Endothelial cell of umbilical vein (primary cell): Measurements from ENCODE around the gene RPRML.

Experiments used
- CTCF ChIP-seq, 2 donors: IDR thresholded peaks; 1 replicate in 1 of 2; 2 replicates in 1 of 2; pipeline ENCODE4 v1.5.1; 2011; ENCODE audit warnings: low read length in 2 of 2, mild to moderate bottlenecking in 2 of 2, moderate library complexity in 2 of 2, control low read depth in 1 of 2, inconsistent platforms in 1 of 2, low read depth in 1 of 2; ENCODE audit not compliant: insufficient read depth in 1 of 2; ENCODE audit errors: extremely low read depth in 1 of 2
- EZH2 ChIP-seq: IDR thresholded peaks from 2 replicates; pipeline ENCODE4 v1.6.1; 2012; ENCODE audit warnings: borderline replicate concordance, low read depth, mild to moderate bottlenecking, moderate library complexity, low read length, inconsistent platforms; ENCODE audit not compliant: severe bottlenecking
- FOS ChIP-seq: IDR thresholded peaks from 2 replicates; pipeline ENCODE4 v1.6.1; 2011; ENCODE audit warnings: mild to moderate bottlenecking, low read length, moderate library complexity, borderline replicate concordance; ENCODE audit not compliant: insufficient read depth
- MAX ChIP-seq: IDR thresholded peaks from 2 replicates; pipeline ENCODE4 v1.6.1; 2011; ENCODE audit not compliant: insufficient read depth, insufficient read length
- POLR2A ChIP-seq: IDR thresholded peaks from 2 replicates; pipeline ENCODE4 v1.6.1; 2012; ENCODE audit warnings: low read depth, mild to moderate bottlenecking, control low read depth, low read length
- POLR2AphosphoS5 ChIP-seq: IDR thresholded peaks from 2 replicates; pipeline ENCODE4 v1.6.1; 2012; ENCODE audit warnings: low read depth, mild to moderate bottlenecking, control low read depth, low read length, moderate library complexity; ENCODE audit not compliant: insufficient read depth

GRCh38 chr17:46950342-46950996 is 28.6 kb downstream of the RPRML start:
- TF ChIP-seq FOS (no peak), POLR2AphosphoS5 (no peak), CTCF (IDR thresholded peaks at IDR 0.05; ENCODE audit: extremely low read depth in 1 of 2, insufficient read depth in 1 of 2, low read depth in 1 of 2, low read length in 2 of 2) (no peak), POLR2A (no peak), MAX (no peak), EZH2 (no peak)
